MCF 10A (cell line): ENCODE data around the gene TBATA. TPM values are rescaled to one million over a fixed set of nuclear protein-coding genes. Genes with fewer than 3 reads are reported as not detected.

Source experiments
- BruUV-seq: library from RNA; stranded (reverse); fragments of 400-500 nt; replicated peaks from 2 replicates; lab custom pipeline; 2021; lab: Mats Ljungman, UMichigan
- CTCF ChIA-PET: fragments of 300-600 bp; sonication (Branson Sonifier 250); formaldehyde crosslinking; extraction: SDS; loops from one replicate; lab custom pipeline; 2021; ENCODE audit warnings: antibody characterized with exemption, inconsistent platforms; lab: Yijun Ruan, JAX
- POLR2A ChIA-PET: fragments of 300-600, 350-650 bp; sonication (Branson Sonifier 250); formaldehyde crosslinking; extraction: SDS; loops from one replicate; lab custom pipeline; 2020; ENCODE audit warnings: antibody characterized with exemption, inconsistent platforms; lab: Yijun Ruan, JAX
- DNase-seq: peaks from one replicate; pipeline ENCODE4 v3.0.0-alpha.2; 2018; ENCODE audit not compliant: unreplicated experiment
- H3K27ac Mint-ChIP-seq: one replicate; pipeline ENCODE4 v1.8.0; 2022; ENCODE audit warnings: mild to moderate bottlenecking, low read depth, mixed read lengths; ENCODE audit not compliant: unreplicated experiment
- H3K27me3 Mint-ChIP-seq: one replicate; pipeline ENCODE4 v1.8.0; 2022; ENCODE audit warnings: mixed read lengths; ENCODE audit not compliant: insufficient read depth, unreplicated experiment
- H3K36me3 Mint-ChIP-seq: one replicate; pipeline ENCODE4 v1.8.0; 2022; ENCODE audit warnings: mild to moderate bottlenecking, moderate library complexity, mixed read lengths; ENCODE audit not compliant: insufficient read depth, unreplicated experiment
- H3K4me1 Mint-ChIP-seq: one replicate; pipeline ENCODE4 v1.8.0; 2022; ENCODE audit warnings: mixed read lengths; ENCODE audit not compliant: insufficient read depth, unreplicated experiment
- H3K4me3 Mint-ChIP-seq: one replicate; pipeline ENCODE4 v1.8.0; 2022; ENCODE audit warnings: mild to moderate bottlenecking, moderate library complexity, mixed read lengths; ENCODE audit not compliant: unreplicated experiment
- H3K9me3 Mint-ChIP-seq: one replicate; pipeline ENCODE4 v1.8.0; 2022; ENCODE audit warnings: mixed read lengths; ENCODE audit not compliant: unreplicated experiment
- intact Hi-C: fragments of 100-400 bp; cut with micrococcal nuclease; formaldehyde crosslinking; loops from 2 replicates; pipeline ENCODE4 v1.14.1; 2022
- total RNA-seq: library from RNA; stranded (reverse); gene quantifications from 2 replicates; pipeline ENCODE4 v1.2.3, GENCODE V29; 2022
- TF ChIP-seq, protein P1 (sequence below): fragments of 200-600 bp; IDR thresholded peaks from one replicate; pipeline ENCODE4 v1.8.0; 2022; ENCODE audit warnings: antibody characterized with exemption, mild to moderate bottlenecking; ENCODE audit not compliant: unreplicated experiment

The TBATA gene
- total RNA-seq, 1 experiment from 2014 or later: not detected

DNA sequence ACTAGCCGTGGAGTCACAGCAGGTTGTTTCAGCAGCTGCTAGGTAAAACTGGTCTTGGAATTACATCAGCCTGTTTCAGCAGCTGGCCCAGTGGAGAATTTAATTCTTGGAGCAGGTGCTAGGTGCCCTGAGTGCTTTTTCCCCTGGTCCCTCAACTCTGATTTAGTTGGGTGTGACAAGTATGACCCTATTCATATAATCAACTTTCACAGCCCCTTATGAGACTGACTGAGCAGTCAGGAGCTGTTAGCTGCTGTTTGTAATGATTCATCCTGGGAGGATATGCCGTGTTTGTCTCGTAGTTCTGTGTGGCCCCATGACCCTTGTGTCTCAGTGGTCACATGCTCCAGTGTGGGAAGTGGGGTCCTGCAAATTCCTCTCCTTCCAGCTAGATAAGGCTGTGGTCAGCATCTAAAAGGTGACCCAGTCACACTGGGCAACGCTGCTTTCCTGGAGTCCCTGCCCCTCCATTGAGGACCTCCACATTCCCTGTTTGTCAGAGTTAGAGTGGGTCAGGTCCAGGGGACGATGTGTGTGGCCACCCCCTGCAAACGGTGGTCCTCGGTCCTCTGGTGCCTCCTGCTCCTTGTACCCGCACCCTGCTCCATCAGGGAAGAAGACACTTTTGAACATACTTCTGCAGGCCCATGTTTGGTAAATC, 28.3 kb downstream of the TBATA start:
- TF ChIP-seq, protein P1, sequence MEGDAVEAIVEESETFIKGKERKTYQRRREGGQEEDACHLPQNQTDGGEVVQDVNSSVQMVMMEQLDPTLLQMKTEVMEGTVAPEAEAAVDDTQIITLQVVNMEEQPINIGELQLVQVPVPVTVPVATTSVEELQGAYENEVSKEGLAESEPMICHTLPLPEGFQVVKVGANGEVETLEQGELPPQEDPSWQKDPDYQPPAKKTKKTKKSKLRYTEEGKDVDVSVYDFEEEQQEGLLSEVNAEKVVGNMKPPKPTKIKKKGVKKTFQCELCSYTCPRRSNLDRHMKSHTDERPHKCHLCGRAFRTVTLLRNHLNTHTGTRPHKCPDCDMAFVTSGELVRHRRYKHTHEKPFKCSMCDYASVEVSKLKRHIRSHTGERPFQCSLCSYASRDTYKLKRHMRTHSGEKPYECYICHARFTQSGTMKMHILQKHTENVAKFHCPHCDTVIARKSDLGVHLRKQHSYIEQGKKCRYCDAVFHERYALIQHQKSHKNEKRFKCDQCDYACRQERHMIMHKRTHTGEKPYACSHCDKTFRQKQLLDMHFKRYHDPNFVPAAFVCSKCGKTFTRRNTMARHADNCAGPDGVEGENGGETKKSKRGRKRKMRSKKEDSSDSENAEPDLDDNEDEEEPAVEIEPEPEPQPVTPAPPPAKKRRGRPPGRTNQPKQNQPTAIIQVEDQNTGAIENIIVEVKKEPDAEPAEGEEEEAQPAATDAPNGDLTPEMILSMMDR: no peak
- Mint-ChIP-seq H3K9me3 (no peaks in the 10 kb centered on the region), H3K27me3 (no peaks in the 10 kb centered on the region), H3K36me3 (no peaks in the 10 kb centered on the region), H3K4me3 (no peak overlapping the region), H3K4me1 (peaks cover 24% of the 10 kb centered on the region), H3K27ac (no peak overlapping the region)
- BruUV-seq: no TSS peak
- CTCF ChIA-PET: interaction anchor here (0.7 to 6.8 kb wide), 5 partner anchors 11 to 295 kb away, joined by 3 to 95 read pairs (median 4); no protein-coding TSS in a partner anchor
- DNase-seq: no peak
- intact Hi-C loops: loop anchor here (5.0 to 10.0 kb wide), 2 partner anchors 62 to 85 kb away; partner anchors contain the start of gene ADAMTS14
- POLR2A ChIA-PET: interaction anchor here (0.7 to 0.8 kb wide), 2 partner anchors 14 to 21 kb away, joined by 3 read pairs; no protein-coding TSS in a partner anchor

DNA sequence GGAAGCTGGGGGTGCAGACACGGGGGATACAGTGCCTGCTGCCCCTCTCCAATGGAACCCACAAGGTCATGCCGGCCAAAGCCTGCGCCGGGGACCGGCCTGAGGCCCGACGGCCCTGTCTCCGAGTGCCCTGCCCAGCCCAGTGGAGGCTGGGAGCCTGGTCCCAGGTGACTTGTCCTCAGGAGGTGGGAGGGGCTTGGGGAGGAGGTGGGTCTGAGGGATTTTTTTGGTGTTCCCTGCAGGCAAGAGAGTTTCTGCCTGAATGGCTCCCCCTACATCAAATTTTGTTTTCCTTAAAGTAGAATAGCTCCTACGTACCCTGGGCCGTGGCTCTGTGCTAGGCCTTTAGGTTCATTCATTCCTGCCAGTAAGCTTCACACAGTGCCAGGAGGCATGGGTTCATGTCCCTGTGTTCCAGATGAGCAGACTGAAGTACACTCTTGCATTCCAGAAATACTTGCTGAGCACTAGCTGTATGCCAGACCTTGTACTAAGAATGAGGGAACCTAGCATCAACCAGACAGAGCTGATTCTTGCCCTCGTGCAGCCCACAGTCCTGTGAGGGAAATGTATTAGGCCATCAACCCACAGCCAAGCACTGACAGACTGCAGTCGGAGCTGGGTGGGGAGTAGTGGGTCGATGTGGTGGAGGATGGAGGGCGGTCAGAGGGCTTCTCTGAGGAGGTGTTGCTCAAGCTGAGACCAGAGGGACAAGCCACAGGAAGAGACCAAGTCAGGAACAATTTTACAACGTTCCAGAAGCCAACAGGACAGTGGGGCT, 31.1 kb downstream of the TBATA start:
- TF ChIP-seq, protein P1: no peak
- no peaks in the 10 kb centered on the region for H3K9me3 Mint-ChIP-seq

DNA sequence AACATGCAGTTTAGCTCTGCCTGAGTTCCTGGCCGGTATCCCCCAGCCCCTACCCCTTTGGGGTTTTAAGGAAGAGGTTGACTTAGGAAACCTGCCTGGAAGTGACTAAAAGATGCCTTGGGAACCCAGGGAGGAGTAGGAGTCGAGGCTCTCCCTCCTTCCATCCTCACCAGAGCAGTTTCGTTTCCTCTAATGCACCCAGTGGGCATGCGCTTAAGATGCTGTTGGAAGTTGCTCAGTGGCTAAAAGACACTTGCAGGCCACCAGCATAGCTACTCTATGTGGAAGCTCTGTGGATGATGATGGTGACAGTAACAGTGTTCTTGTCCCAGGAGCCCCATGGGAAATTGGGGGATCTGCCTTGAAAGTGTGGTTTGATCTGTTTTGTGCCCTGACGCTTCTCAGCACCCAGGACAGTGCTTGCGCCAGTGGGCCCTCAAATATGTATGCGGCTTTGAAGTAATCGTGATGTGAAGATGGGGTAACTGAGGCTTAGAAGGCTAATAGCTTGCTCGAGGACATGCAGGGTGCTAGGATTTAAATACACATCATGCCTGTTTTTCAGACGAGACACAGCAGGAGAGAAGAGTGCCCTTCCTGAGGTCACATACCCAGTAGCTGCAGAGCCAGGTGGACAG, 32.0 kb downstream of the TBATA start:
- BruUV-seq: no TSS peak
- H3K4me1 Mint-ChIP-seq: peaks cover 14% of the 10 kb centered on the region
- POLR2A ChIA-PET: no interaction called here
- DNase-seq: no peak
- no peak overlapping the region for H3K4me3 Mint-ChIP-seq
- TF ChIP-seq, protein P1: no peak
- H3K27ac Mint-ChIP-seq: no peak overlapping the region
- H3K27me3 Mint-ChIP-seq: no peaks in the 10 kb centered on the region
- CTCF ChIA-PET: interaction anchor here (0.5 to 2.1 kb wide), 2 partner anchors 202 to 204 kb away, joined by 3 to 4 read pairs; no protein-coding TSS in a partner anchor
- no peaks in the 10 kb centered on the region for H3K36me3 Mint-ChIP-seq
- H3K9me3 Mint-ChIP-seq: no peaks in the 10 kb centered on the region
- intact Hi-C loops: loop anchor here (10.0 kb wide), 1 partner anchor 58 kb away; no protein-coding TSS in a partner anchor

More for the DNA sequence above, 31.1 kb downstream of the TBATA start:
- no peak overlapping the region for H3K27ac Mint-ChIP-seq
- ChIA-PET POLR2A (no interaction called here), CTCF (interaction anchor here (0.5 to 2.1 kb wide), 6 partner anchors 23 to 292 kb away, joined by 3 to 4 read pairs (median 3); no protein-coding TSS in a partner anchor)
- H3K4me3 Mint-ChIP-seq: no peak overlapping the region
- H3K36me3 Mint-ChIP-seq: no peaks in the 10 kb centered on the region
- no TSS peak for BruUV-seq
- H3K27me3 Mint-ChIP-seq: no peaks in the 10 kb centered on the region
- peaks cover 15% of the 10 kb centered on the region for H3K4me1 Mint-ChIP-seq
- intact Hi-C loops: loop anchor here (10.0 kb wide), 1 partner anchor 59 kb away; no protein-coding TSS in a partner anchor
- no peak for DNase-seq
